GM18502 (cell line): ENCODE data around the gene AHRR.

Experiments used
- ATAC-seq: cut with Tn5 transposase; IDR thresholded peaks from one replicate; pipeline ENCODE4 v1.9.1; 2021; ENCODE audit warnings: mild to moderate bottlenecking; ENCODE audit not compliant: unreplicated experiment, poor library complexity

AHRR gene

DNA sequence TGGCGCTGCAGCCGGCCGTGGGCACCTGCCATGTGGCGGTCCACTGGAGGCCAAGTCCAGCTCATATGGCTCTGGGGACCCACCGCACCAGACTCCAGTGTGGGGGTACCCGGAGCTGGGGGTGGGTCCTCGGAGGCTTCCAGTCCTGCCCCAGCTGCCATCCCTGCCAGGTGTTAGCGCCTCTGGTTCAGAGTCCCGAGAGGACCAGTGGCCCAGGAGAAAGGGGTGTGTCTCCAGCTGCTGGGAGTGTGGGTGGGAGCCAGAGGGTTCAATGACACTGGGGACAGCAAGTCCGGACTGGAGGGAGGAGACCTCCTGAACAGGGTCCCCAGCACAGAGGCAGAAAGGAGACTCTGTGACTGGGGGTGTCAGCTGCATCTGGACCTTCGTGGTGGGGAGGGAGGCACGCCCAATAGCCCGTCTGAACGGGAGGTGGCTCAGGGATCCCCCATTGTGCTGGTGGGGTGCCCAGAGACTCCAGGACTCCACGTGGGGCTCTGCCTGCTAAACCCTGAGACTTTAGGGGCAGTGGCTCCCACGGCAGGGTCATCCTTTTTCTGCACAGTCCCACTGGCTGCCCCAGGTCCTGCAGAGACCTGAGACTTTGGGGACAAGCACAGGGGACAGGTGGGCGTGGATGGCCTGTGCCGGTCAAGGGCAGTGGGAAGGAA lies 2.4 kb upstream of the AHRR start:
- no peak for ATAC-seq

- peak; percentile 1 for ATAC-seq
These were observed 837 bp upstream of the AHRR start for GRCh38 chr5:320524-321229.

DNA sequence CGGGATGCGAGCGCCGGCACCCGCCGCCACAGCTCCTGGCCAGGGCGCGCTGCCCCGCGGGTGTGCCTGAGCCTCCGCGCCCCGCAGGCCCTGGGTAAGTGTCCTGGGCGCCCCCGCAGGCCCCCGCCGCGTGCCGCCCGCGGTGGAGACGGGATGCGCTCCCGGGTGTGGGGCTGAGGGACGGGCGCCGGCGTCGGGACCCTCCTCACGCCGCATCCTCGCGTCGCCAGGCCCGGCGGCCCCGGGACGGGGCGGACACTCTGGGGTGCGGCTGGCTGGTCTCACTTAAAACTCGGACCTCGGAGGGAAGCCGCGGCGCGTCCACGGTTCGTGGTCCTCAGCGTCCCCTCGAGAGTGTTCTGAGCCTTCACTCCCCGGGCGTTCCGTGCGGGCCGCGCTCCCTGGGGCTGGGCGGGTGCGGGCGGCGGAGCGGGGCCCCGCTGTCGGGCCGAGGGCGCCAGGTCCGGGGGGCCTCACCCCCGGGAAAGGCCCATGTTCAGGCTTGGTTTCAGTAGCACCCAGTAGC lies 275 bp downstream of the AHRR start:
- peak; percentile 15 for ATAC-seq

- ATAC-seq, result peak; percentile 31
These were observed 897 bp downstream of the AHRR start for GRCh38 chr5:322281-322941.

DNA sequence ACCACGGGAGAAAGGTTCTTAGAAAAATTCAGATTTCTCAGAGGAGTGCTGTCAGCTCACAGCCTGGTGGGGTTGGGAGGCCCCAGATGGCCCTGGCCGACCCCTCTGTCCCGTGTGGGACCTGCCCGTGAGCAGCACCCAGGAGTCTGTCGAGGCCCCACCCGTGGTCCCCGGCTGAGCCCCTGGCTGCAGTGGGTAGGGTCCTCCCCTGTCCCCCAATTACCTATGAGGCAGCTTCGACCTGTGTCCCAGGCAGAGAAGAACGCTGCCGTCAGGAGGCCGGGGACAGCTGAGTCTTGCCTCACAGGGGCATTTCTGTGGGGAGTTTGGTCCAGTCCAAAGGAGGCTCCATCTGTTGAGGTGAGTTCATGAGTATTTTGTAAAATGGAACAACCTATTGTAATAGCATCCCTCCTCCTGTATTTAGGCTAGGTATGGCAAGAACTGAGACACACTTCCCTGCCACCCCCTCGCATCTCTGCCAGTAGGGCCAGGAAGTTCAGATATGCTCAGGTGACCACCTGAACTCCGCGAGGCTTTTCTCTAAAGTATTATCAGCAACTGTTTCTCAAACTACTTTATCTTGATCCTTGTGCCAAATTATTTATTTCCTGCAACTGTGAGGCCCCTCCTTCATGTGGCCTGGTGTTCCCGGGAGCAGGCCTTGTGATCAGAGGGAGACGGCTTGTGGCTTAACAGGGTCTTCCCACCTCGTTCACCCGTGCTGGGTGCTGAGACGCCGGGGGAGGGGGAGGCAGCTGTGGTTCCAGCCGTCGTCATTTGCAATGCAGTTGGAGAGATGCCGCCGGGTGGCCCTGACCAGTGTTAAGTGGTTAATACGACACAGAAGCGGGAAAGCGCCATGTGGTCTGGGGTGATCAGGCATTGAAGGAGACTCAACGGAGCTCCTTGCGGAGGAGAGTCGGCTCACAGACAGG lies 1.7 kb downstream of the AHRR start:
- ATAC-seq, result no peak

GRCh38 chr5:324736-325612 lies 3.5 kb downstream of the AHRR start:
- ATAC-seq, result no peak

DNA sequence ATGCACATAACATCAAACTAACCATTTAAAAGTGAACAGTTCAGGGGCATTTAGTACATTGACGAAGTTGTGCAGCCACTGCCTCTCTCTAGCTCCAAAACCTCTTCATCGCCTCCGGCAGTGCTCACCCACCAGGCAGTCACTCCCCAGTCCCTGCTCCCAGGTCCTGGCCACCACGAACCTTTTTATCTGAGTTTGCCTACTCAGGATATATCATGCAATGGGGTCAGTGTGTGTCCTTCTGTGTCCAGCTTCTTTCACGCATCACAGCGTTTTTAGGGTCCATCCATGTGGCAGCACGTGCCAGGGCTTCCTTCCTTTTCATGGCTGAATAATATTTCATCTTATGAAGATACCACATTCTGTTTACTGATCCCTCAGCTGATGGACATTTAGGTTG lies 4.6 kb downstream of the AHRR start:
- ATAC-seq, result no peak

- ATAC-seq, result no peak
These were observed 7.7 kb downstream of the AHRR start for GRCh38 chr5:329121-329735.

DNA sequence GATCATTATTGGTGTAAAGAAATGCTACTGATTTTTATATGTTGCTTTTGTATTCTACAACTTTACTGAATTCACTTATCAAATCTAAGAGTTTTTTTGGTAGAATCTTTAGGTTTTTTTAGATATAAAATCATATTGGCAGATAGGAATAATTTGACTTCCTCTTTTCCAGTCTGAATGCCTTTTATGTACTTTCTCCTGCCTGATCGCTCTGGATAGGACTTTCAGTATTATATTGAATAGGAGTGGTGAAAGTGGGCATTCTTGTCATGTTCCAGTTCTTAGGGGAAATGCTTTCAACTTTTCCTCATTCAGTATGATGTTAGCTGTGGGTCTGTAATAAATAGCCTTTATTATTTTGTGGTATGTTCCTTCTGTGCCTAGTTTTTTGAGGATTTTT lies 8.3 kb downstream of the AHRR start:
- ATAC-seq, result no peak

GRCh38 chr5:332843-333242 lies 11.3 kb downstream of the AHRR start:
- ATAC-seq, result peak; percentile 55

GRCh38 chr5:333945-334344 lies 12.4 kb downstream of the AHRR start:
- peak; percentile 39 for ATAC-seq

GRCh38 chr5:334903-335739 lies 13.6 kb downstream of the AHRR start:
- ATAC-seq, result no peak

- ATAC-seq, result no peak
These were observed 14.2 kb downstream of the AHRR start for GRCh38 chr5:335740-336038.

DNA sequence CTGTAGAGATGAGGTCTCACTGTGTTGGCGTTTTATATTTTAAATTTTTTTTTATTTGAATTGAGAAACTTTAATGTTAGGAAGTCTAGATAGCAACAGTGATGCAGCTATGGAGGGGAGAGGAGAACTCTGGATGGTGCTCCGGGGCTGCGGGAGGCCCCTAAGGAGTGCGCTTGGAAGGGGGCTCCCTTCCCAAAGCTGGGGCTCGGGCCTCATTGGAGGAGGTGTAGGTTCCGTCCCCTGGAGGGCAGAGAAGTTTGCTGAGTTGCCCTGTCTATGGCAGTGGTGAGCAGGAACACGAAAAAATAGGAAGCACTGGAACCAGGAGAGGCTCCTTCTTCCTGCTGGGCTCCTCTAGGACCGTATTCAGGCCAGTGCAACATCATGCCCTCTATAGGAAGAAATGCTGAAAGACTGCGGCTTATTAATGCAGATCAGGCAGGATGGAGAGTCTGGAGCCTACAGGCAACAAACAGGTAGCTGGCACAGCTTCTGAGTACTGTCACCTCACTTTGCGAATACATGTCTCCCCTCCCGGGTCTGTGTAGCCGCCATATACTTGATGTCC lies 16.1 kb downstream of the AHRR start:
- ATAC-seq, result no peak

- ATAC-seq, result no peak
These were observed 21.3 kb downstream of the AHRR start for GRCh38 chr5:342501-343460.

DNA sequence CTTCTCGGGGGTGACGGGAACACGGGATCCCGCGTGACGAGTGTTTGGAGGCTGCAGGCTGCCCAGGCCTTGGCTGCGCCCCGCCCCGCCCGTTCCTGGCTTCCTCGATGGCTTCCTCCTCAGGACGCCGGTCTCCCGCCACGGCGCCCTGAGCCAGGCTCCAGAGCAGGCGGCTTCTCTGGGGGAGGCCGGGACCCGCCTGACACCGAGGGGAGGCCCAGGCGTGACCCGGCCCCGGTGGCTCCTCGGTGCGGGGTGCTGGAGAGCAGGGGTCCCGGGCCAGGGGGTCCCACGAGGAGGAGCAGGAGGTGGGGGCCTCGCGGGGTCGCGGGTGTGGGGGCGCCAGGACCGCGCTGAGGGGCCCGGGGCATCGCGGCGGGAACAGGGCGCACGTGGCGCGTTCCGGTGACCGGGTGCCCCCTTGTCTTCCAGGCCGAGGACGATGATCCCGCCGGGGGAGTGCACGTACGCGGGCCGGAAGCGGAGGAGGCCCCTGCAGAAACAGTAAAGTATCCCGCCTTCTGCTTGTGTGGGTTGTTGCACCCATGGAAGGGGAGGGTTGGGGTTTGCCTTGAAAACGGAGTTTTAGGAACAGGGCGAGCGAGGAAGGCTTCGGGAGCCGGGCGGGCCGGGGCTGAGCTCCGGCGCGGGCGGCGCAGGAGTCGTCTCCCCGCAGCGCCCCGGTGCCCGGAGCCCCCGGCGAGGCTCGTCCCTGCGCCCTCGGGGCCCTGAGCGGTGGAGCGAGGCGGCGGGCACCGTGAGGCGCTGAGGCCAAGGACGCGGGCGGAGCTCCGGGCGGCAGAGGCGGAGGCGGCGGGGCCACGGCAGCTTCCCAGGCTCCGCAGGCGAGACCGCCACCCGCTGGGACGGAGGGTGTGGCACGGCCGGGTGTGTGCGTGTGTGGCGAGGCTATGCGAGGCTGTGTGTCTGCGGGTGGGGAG lies 22.2 kb downstream of the AHRR start:
- ATAC-seq, result peak; percentile 55
